ENCODE results near the gene CYTH3. TPM values are rescaled to one million over a fixed set of nuclear protein-coding genes. Genes with fewer than 3 reads are reported as not detected.

Gene CYTH3
- total RNA-seq, 1 experiment from 2014 or later: 16.7 TPM

GRCh38 chr7:6278749-6279310, 6.4 kb upstream of the CYTH3 start:
- Histone ChIP-seq H3K27ac (ENCODE audit: low read depth, low read length) (no peak overlapping the region), H3K4me2 (ENCODE audit: low read length) (no peak overlapping the region), H2AFZ (ENCODE audit: low read depth, low read length, poor library complexity, severe bottlenecking) (no peak overlapping the region), H3K4me3 (replicated peaks in 1 of 2; ENCODE audit: low read depth in 1 of 2, low read length in 2 of 2) (no peak overlapping the region), H3K4me1 (ENCODE audit: control insufficient read depth in 1 of 2, insufficient read depth in 2 of 2, low read length in 2 of 2) (peaks cover 14 to 28% of the 10 kb centered on the region in 2 experiments), H3K79me2 (ENCODE audit: insufficient read depth, low read length) (no peaks in the 10 kb centered on the region), H3K9me3 (ENCODE audit: control insufficient read depth in 1 of 2, insufficient read depth in 1 of 2, low read depth in 1 of 2, low read length in 2 of 2) (no peaks in the 10 kb centered on the region), H3K36me3 (ENCODE audit: control insufficient read depth in 1 of 2, insufficient read depth in 2 of 2, low read length in 2 of 2) (no peaks in the 10 kb centered on the region), H3K27me3 (ENCODE audit: insufficient read depth, low read length) (no peaks in the 10 kb centered on the region), H4K20me1 (ENCODE audit: insufficient read depth) (no peaks in the 10 kb centered on the region), H3K9ac (ENCODE audit: low read length) (no peak overlapping the region), H3K9me2 (ENCODE audit: insufficient read depth) (no peaks in the 10 kb centered on the region)
- ChIA-PET RAD21 (ENCODE audit: low non-redundant PET in 1 of 2, low total read pairs in 2 of 2, uncharacterized antibody in 2 of 2, unreplicated experiment in 2 of 2) (no interaction called here), POLR2A (no interaction called here), CTCF (no interaction called here)
- no peak for ATAC-seq
- no TSS peak for BruUV-seq (replicated peaks)
- TF ChIP-seq SRF (IDR thresholded peaks at IDR 0.05; ENCODE audit: low read depth) (no peak), EZH2phosphoT487 (IDR thresholded peaks at IDR 0.05; ENCODE audit: borderline replicate concordance) (no peak), ZNF274 (IDR thresholded peaks at IDR 0.05; ENCODE audit: low read depth, low read length) (no peak), YY1 (IDR thresholded peaks at IDR 0.05; ENCODE audit: extremely low read depth, insufficient replicate concordance, low read depth, low read length) (no peak), POLR2AphosphoS5 (IDR thresholded peaks at IDR 0.05; ENCODE audit: low read depth, low read length) (no peak), CTCF (IDR thresholded peaks at IDR 0.05 in 2 of 3, conservative IDR thresholded peaks at IDR 0.05 in 1 of 3; ENCODE audit: borderline replicate concordance in 1 of 3, insufficient read depth in 1 of 3, low read depth in 2 of 3, low read length in 2 of 3) (no peak), SP1 (IDR thresholded peaks at IDR 0.05; ENCODE audit: low read depth) (no peak), ELF1 (IDR thresholded peaks at IDR 0.05; ENCODE audit: borderline replicate concordance, low read depth) (no peak), RAD21 (IDR thresholded peaks at IDR 0.05; ENCODE audit: low read depth) (no peak), FOSL1 (IDR thresholded peaks at IDR 0.05; ENCODE audit: low read depth) (no peak), TCF7L2 (IDR thresholded peaks at IDR 0.05; ENCODE audit: borderline replicate concordance, extremely low read depth, insufficient read depth, insufficient read length) (no peak)
- TF ChIP-seq, protein P1, sequence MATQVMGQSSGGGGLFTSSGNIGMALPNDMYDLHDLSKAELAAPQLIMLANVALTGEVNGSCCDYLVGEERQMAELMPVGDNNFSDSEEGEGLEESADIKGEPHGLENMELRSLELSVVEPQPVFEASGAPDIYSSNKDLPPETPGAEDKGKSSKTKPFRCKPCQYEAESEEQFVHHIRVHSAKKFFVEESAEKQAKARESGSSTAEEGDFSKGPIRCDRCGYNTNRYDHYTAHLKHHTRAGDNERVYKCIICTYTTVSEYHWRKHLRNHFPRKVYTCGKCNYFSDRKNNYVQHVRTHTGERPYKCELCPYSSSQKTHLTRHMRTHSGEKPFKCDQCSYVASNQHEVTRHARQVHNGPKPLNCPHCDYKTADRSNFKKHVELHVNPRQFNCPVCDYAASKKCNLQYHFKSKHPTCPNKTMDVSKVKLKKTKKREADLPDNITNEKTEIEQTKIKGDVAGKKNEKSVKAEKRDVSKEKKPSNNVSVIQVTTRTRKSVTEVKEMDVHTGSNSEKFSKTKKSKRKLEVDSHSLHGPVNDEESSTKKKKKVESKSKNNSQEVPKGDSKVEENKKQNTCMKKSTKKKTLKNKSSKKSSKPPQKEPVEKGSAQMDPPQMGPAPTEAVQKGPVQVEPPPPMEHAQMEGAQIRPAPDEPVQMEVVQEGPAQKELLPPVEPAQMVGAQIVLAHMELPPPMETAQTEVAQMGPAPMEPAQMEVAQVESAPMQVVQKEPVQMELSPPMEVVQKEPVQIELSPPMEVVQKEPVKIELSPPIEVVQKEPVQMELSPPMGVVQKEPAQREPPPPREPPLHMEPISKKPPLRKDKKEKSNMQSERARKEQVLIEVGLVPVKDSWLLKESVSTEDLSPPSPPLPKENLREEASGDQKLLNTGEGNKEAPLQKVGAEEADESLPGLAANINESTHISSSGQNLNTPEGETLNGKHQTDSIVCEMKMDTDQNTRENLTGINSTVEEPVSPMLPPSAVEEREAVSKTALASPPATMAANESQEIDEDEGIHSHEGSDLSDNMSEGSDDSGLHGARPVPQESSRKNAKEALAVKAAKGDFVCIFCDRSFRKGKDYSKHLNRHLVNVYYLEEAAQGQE (IDR thresholded peaks at IDR 0.05; ENCODE audit: low read depth): no peak
- TF ChIP-seq, protein P2, sequence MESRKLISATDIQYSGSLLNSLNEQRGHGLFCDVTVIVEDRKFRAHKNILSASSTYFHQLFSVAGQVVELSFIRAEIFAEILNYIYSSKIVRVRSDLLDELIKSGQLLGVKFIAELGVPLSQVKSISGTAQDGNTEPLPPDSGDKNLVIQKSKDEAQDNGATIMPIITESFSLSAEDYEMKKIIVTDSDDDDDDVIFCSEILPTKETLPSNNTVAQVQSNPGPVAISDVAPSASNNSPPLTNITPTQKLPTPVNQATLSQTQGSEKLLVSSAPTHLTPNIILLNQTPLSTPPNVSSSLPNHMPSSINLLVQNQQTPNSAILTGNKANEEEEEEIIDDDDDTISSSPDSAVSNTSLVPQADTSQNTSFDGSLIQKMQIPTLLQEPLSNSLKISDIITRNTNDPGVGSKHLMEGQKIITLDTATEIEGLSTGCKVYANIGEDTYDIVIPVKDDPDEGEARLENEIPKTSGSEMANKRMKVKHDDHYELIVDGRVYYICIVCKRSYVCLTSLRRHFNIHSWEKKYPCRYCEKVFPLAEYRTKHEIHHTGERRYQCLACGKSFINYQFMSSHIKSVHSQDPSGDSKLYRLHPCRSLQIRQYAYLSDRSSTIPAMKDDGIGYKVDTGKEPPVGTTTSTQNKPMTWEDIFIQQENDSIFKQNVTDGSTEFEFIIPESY (IDR thresholded peaks at IDR 0.05; ENCODE audit: extremely low read depth, insufficient replicate concordance, low read length): no peak
- intact Hi-C loops (cut with micrococcal nuclease): no loop called here
- no peak for DNase-seq (ENCODE audit: low read depth, low spot score)
